ENCODE measurements around the gene SRRM2. TPM values are rescaled to one million over a fixed set of nuclear protein-coding genes. Genes with fewer than 3 reads are reported as not detected.

The SRRM2 gene
- total and polyA plus RNA-seq, 8 donors = 142 to 2,165 (median 655) TPM

DNA sequence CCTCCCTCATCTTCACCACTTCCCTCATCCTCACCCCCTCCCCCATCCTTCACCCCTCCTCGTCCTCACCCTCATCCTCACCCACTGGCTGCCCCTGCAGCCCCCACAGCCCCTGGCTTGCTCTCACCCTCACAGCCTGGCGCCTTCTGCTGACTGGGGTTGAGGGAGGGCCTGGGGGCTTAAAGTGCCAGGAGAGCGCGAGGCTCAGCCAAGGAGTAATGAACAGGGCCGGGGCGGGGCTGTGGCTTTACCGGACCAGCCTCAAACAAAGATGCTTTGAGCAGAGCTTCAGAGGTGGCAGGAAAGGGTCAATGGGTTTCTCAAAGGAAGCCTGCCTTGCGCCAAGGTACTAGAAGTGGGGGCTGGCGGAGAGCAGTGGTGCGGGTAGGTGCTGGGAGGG lies 35.0 kb downstream of the SRRM2 start, which contains the start of gene PRSS33:
PRSS33 (minus strand) TSS at position 155 of the 400 bp plus-strand sequence. CDS start 1,013 bp downstream, outside the sequence.
- DNase-seq = peak in 1 of 2 donors; percentile 6
- intact Hi-C loops (cut with DNase I; ENCODE audit: low total_unique reads) = loop anchor here (10.0 kb wide), 1 partner anchor 77 kb away; no protein-coding TSS in a partner anchor
- H3K27ac ChIP-seq = no peak within 1 kb of the TSS
- H3K4me1 ChIP-seq = peaks cover 12 to 25% (median 15%) of the 10 kb centered on the region in 4 donors
- TF ChIP-seq POLR2A (IDR thresholded peaks at IDR 0.05) (no peak), CTCF (IDR thresholded peaks at IDR 0.05) (no peak), POLR2AphosphoS5 (IDR thresholded peaks at IDR 0.05) (no peak), EP300 (IDR thresholded peaks at IDR 0.05) (no peak)
- H3K4me3 ChIP-seq = no peak within 1 kb of the TSS
- H3K9me3 ChIP-seq = no peaks in the 10 kb centered on the region
- H3K36me3 ChIP-seq = no peaks in the 10 kb centered on the region
- peaks cover 10 to 83% (median 33%) of the 10 kb centered on the region in 3 donors for H3K27me3 ChIP-seq
- WGBS, 5 donors = 16 to 28% (median 20%) methylated on average over 10 of the region's 10 CpGs

- Histone ChIP-seq H3K4me3 (no peak overlapping the region), H3K36me3 (no peaks in the 10 kb centered on the region), H3K27ac (no peak overlapping the region), H3K9me3 (no peaks in the 10 kb centered on the region), H3K27me3 (peaks cover 10 to 83% (median 33%) of the 10 kb centered on the region in 3 donors), H3K4me1 (peaks cover 12 to 25% (median 15%) of the 10 kb centered on the region in 4 donors)
- intact Hi-C loops (cut with DNase I; ENCODE audit: low total_unique reads) = loop anchor here (10.0 kb wide), 1 partner anchor 77 kb away; no protein-coding TSS in a partner anchor
- TF ChIP-seq EP300 (IDR thresholded peaks at IDR 0.05) (no peak), POLR2AphosphoS5 (IDR thresholded peaks at IDR 0.05) (no peak), POLR2A (IDR thresholded peaks at IDR 0.05) (no peak), CTCF (IDR thresholded peaks at IDR 0.05) (no peak)
- WGBS, 5 donors = 34 to 62% (median 50%) methylated on average over 7 of the region's 7 CpGs
- no peak for DNase-seq
These were observed 35.5 kb downstream of the SRRM2 start for GRCh38 chr16:2787961-2788360.

GRCh38 chr16:2790631-2791030 lies 38.2 kb downstream of the SRRM2 start:
- Histone ChIP-seq H3K4me1 (peaks cover 3 to 24% (median 7%) of the 10 kb centered on the region in 4 donors), H3K27me3 (peaks cover 5 to 72% (median 20%) of the 10 kb centered on the region in 3 donors), H3K9me3 (no peaks in the 10 kb centered on the region), H3K27ac (no peak overlapping the region), H3K4me3 (no peak overlapping the region), H3K36me3 (no peaks in the 10 kb centered on the region)
- TF ChIP-seq POLR2A (IDR thresholded peaks at IDR 0.05) (no peak), CTCF (IDR thresholded peaks at IDR 0.05) (no peak), EP300 (IDR thresholded peaks at IDR 0.05) (no peak), POLR2AphosphoS5 (IDR thresholded peaks at IDR 0.05) (no peak)
- intact Hi-C loops (cut with DNase I; ENCODE audit: low total_unique reads) = no loop called here
- DNase-seq = no peak
- 81 to 97% (median 83%) methylated on average over 5 of the region's 5 CpGs for WGBS, 5 donors

GRCh38 chr16:2791174-2791573 lies 38.7 kb downstream of the SRRM2 start:
- Histone ChIP-seq H3K27me3 (peaks cover 3 to 71% (median 14%) of the 10 kb centered on the region in 3 donors), H3K4me1 (peaks cover 0 to 26% (median 4%) of the 10 kb centered on the region in 4 donors), H3K9me3 (no peaks in the 10 kb centered on the region), H3K36me3 (no peaks in the 10 kb centered on the region), H3K4me3 (no peak overlapping the region), H3K27ac (no peak overlapping the region)
- intact Hi-C loops (cut with DNase I; ENCODE audit: low total_unique reads) = no loop called here
- 73 to 84% (median 80%) methylated on average over 8 of the region's 8 CpGs for WGBS, 5 donors
- TF ChIP-seq CTCF (IDR thresholded peaks at IDR 0.05) (no peak), POLR2AphosphoS5 (IDR thresholded peaks at IDR 0.05) (no peak), POLR2A (IDR thresholded peaks at IDR 0.05) (no peak), EP300 (IDR thresholded peaks at IDR 0.05) (no peak)
- DNase-seq = no peak

Data from stomach (tissue), 9 donors.